Spleen (tissue), 7 donors: ENCODE data around the gene HEBP1.

Experiments used
- POLR2A ChIP-seq, 3 donors: fragments of 450-650 bp; IDR thresholded peaks; one replicate each; pipeline ENCODE4 v1.5.1; 2017; ENCODE audit warnings: antibody characterized with exemption in 3 of 3, mild to moderate bottlenecking in 1 of 3
- TF ChIP-seq, protein P1 (sequence below), 11 experiments: fragments of 200-600 bp in 7 of 11; fragments of 450-650 bp in 4 of 11; sonication (generic) in 4 of 11; IDR thresholded peaks in 8 of 11; conservative IDR thresholded peaks in 3 of 11; 1 replicate in 7 of 11; 2 replicates in 4 of 11; pipeline versions ENCODE4 v1.4.0 to v1.8.0; 2016 to 2021; ENCODE audit warnings: antibody characterized with exemption in 11 of 11, inconsistent platforms in 4 of 11, mild to moderate bottlenecking in 1 of 11
- donor health status: DM: no; HTN: no; CAD: no; lungs with moderate emphysema.
- donor health status: DM: no; HTN: no; CAD: no.
- donor health status: DM: no; HTN: no; CAD: no.

DNA sequence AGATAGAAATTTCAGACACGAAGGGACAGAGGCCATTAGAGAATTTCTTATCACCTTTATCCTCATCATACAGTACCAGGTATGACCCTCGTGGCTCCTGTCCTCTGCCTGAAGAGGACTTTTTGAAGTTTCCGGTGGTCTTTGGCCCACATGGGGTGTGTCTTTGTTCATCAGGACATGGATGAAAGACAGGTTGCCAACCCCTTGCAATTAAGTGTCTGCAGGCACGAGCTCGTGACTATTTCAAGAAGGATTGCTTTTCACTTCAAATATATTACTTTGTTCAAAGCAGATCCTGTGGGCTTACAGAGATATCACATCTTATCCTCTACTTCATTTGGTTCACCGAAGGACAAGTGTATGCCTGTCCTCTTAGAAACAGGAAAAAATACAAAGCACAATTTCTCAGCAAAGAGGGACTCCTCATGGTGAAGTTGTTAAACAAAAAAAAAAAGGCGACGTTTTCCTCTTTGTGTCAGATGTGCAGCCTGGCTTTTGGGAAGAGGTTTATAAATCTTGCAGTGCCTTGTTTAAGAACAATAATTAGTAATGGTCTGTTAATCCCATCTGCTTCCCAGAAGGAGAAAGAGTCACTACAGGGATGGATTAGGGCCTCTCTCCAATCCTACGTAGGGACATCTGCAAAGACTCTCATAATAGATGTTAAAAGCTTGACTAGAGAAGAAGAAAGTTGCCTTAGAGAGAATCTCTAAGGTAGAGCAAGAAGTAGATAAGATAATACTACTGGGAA lies 30.7 kb upstream of the HEBP1 start:
- TF ChIP-seq, protein P1, sequence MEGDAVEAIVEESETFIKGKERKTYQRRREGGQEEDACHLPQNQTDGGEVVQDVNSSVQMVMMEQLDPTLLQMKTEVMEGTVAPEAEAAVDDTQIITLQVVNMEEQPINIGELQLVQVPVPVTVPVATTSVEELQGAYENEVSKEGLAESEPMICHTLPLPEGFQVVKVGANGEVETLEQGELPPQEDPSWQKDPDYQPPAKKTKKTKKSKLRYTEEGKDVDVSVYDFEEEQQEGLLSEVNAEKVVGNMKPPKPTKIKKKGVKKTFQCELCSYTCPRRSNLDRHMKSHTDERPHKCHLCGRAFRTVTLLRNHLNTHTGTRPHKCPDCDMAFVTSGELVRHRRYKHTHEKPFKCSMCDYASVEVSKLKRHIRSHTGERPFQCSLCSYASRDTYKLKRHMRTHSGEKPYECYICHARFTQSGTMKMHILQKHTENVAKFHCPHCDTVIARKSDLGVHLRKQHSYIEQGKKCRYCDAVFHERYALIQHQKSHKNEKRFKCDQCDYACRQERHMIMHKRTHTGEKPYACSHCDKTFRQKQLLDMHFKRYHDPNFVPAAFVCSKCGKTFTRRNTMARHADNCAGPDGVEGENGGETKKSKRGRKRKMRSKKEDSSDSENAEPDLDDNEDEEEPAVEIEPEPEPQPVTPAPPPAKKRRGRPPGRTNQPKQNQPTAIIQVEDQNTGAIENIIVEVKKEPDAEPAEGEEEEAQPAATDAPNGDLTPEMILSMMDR (IDR thresholded peaks at IDR 0.05 in 8 of 11, conservative IDR thresholded peaks at IDR 0.05 in 3 of 11) = no peak
- no peak for TF ChIP-seq POLR2A (IDR thresholded peaks at IDR 0.05)
